Right lobe of liver (tissue), 4 donors: Measurements from ENCODE around the gene ARPP21.

ENCODE experiments used
- CTCF ChIP-seq, 4 donors: fragments of 200-600 bp in 3 of 4; fragments of 450-650 bp in 1 of 4; IDR thresholded peaks; one replicate each; pipeline versions ENCODE4 v1.5.1 to v1.8.0; 2016 to 2022; ENCODE audit warnings: antibody characterized with exemption in 4 of 4, mild to moderate bottlenecking in 2 of 4
- POLR2A ChIP-seq: fragments of 450-650 bp; IDR thresholded peaks from one replicate; pipeline ENCODE4 v1.6.1; 2017; ENCODE audit warnings: antibody characterized with exemption, mild to moderate bottlenecking
- donor health status: DM: no; HTN: no; CAD: no.
- donor health status: DM: no; HTN: no; CAD: no.
- donor health status: DM: no; HTN: yes; CAD: no.

- TF ChIP-seq CTCF (IDR thresholded peaks at IDR 0.05) = no peak
- TF ChIP-seq POLR2A = no peak
Measured at GRCh38 chr3:35617370-35617769, 22.0 kb upstream of the ARPP21 start.
